ENCODE measurements around the gene SELENOW.

The SELENOW gene

DNA sequence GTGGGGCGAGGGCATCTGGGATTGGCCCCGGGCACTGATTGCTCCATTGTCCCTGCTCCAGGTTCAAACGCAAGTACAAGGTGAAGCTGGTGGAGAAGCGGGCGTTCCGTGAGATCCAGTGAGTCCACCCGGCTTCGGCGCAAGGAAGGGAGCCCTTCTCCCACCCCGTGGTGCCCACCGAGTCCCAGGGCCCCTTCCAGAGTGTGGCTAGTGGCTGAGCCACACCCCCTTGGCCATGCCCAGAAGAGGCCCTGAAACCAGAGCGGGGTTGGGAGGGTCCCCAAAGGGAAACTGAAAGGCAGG, 21.9 kb upstream of the SELENOW start:
- Histone ChIP-seq H3K79me2 (ENCODE audit: insufficient read depth, low read length) (no peaks in the 10 kb centered on the region), H3K27ac (ENCODE audit: low read depth, low read length) (no peak overlapping the region), H3K27me3 (ENCODE audit: low read length) (no peaks in the 10 kb centered on the region), H3F3A (ENCODE audit: insufficient read depth) (no peaks in the 10 kb centered on the region), H3K9me3 (ENCODE audit: insufficient read depth, low read length) (no peaks in the 10 kb centered on the region), H3K36me3 (ENCODE audit: low read length) (0 out of 2 replicates have a peak, but pooled peaks cover 3% of the 10 kb centered on the region), H3K9me2 (replicated peaks; ENCODE audit: insufficient read depth, low read length) (no peaks in the 10 kb centered on the region), H3K4me3 (ENCODE audit: insufficient read depth, low read length, poor library complexity, severe bottlenecking) (no peak overlapping the region), H3K9ac (ENCODE audit: low read length) (no peak overlapping the region), H3K4me2 (ENCODE audit: low read depth, low read length, poor library complexity, severe bottlenecking) (no peak overlapping the region), H2AFZ (ENCODE audit: low read depth, low read length, severe bottlenecking) (no peak overlapping the region), H4K20me1 (ENCODE audit: low read depth, low read length) (no peaks in the 10 kb centered on the region)
- no peak for TF ChIP-seq EZH2phosphoT487 (conservative IDR thresholded peaks at IDR 0.05; ENCODE audit: low read length)
- TF ChIP-seq CTCF (IDR thresholded peaks at IDR 0.05; ENCODE audit: insufficient read depth, low read length, poor library complexity, severe bottlenecking), result no peak

- H3K9ac ChIP-seq (ENCODE audit: low read length), result no peak overlapping the region
- TF ChIP-seq EZH2phosphoT487 (conservative IDR thresholded peaks at IDR 0.05; ENCODE audit: low read length) (no peak), CTCF (IDR thresholded peaks at IDR 0.05; ENCODE audit: insufficient read depth, low read length, poor library complexity, severe bottlenecking) (no peak)
- no peak overlapping the region for H3K27ac ChIP-seq (ENCODE audit: low read depth, low read length)
- H3K4me3 ChIP-seq (ENCODE audit: insufficient read depth, low read length, poor library complexity, severe bottlenecking), result no peak overlapping the region
- H3K9me3 ChIP-seq (ENCODE audit: insufficient read depth, low read length), result no peaks in the 10 kb centered on the region
- H4K20me1 ChIP-seq (ENCODE audit: low read depth, low read length), result no peaks in the 10 kb centered on the region
- no peak overlapping the region for H3K4me2 ChIP-seq (ENCODE audit: low read depth, low read length, poor library complexity, severe bottlenecking)
- no peaks in the 10 kb centered on the region for H3K79me2 ChIP-seq (ENCODE audit: insufficient read depth, low read length)
- H3K27me3 ChIP-seq (ENCODE audit: low read length), result no peaks in the 10 kb centered on the region
- no peak overlapping the region for H2AFZ ChIP-seq (ENCODE audit: low read depth, low read length, severe bottlenecking)
- H3K9me2 ChIP-seq (replicated peaks; ENCODE audit: insufficient read depth, low read length), result no peaks in the 10 kb centered on the region
- H3K36me3 ChIP-seq (ENCODE audit: low read length), result 0 out of 2 replicates have a peak, but pooled peaks cover 3% of the 10 kb centered on the region
- no peaks in the 10 kb centered on the region for H3F3A ChIP-seq (ENCODE audit: insufficient read depth)
Observed at GRCh38 chr19:47756953-47757608, 21.4 kb upstream of the SELENOW start.

DNA sequence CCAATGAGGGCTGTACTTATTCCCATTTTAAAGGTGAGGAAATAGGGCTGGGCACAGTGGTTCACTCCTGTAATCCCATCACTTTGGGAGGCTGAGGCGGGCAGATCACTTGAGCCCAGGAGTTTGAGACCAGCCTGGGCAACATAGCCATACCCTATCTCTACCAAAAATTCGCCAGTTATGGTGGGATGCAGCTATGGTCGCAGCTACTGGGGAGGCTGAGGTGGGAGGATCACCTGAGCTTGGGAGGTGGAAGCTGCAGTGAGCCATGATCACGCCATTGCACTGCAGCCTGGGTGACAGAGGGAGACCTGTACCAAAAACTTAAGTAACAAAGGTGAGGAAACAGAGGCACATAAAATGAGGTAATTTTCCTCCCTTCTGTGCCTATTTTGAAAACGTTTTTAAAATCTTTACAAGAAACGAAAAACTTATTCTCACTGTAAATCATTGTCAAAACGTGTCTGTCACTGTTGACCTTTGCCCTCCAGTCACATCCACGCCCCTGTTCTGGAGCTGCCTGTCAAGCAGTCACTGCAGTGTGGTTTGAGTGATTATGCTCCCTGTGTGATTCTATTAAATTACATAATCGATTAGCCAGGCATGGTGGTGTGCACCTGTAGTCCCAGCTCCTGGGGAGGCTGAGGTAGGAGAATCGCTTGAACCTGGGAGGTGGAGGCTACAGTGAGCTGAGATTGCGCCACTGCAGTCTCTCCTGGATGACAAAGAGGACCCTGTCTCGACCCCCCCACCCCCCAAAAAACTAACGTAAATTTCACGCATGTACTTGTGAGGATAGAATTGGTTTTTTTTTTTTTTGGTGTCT, 20.7 kb upstream of the SELENOW start:
- no peaks in the 10 kb centered on the region for H3K9me2 ChIP-seq (replicated peaks; ENCODE audit: insufficient read depth, low read length)
- H3K36me3 ChIP-seq (ENCODE audit: low read length), result 0 out of 2 replicates have a peak, but pooled peaks cover 3% of the 10 kb centered on the region
- no peaks in the 10 kb centered on the region for H3K9me3 ChIP-seq (ENCODE audit: insufficient read depth, low read length)
- H3K4me3 ChIP-seq (ENCODE audit: insufficient read depth, low read length, poor library complexity, severe bottlenecking), result no peak overlapping the region
- H3K79me2 ChIP-seq (ENCODE audit: insufficient read depth, low read length), result no peaks in the 10 kb centered on the region
- no peak overlapping the region for H3K4me2 ChIP-seq (ENCODE audit: low read depth, low read length, poor library complexity, severe bottlenecking)
- no peaks in the 10 kb centered on the region for H4K20me1 ChIP-seq (ENCODE audit: low read depth, low read length)
- H3F3A ChIP-seq (ENCODE audit: insufficient read depth), result no peaks in the 10 kb centered on the region
- no peak overlapping the region for H2AFZ ChIP-seq (ENCODE audit: low read depth, low read length, severe bottlenecking)
- H3K27me3 ChIP-seq (ENCODE audit: low read length), result no peaks in the 10 kb centered on the region
- no peak overlapping the region for H3K9ac ChIP-seq (ENCODE audit: low read length)
- H3K27ac ChIP-seq (ENCODE audit: low read depth, low read length), result no peak overlapping the region
- no peak for TF ChIP-seq CTCF (IDR thresholded peaks at IDR 0.05; ENCODE audit: insufficient read depth, low read length, poor library complexity, severe bottlenecking)
- no peak for TF ChIP-seq EZH2phosphoT487 (conservative IDR thresholded peaks at IDR 0.05; ENCODE audit: low read length)

Measured in SU-DHL-6 (cell line).